NCI-H2196 (cell line): Measurements from ENCODE around the gene FGD4.

Experiments
- DNase-seq: peaks from one replicate; lab custom pipeline; 2025; ENCODE audit not compliant: unreplicated experiment; lab: John Stamatoyannopoulos, UW

The FGD4 gene

GRCh38 chr12:32402946-32403345 is 3.6 kb downstream of the FGD4 start:
- no peak for DNase-seq

GRCh38 chr12:32407795-32408194 is 8.4 kb downstream of the FGD4 start:
- no peak for DNase-seq

- no peak for DNase-seq
These were observed 14.1 kb downstream of the FGD4 start for GRCh38 chr12:32413412-32413811.

- no peak for DNase-seq
These were observed 18.9 kb downstream of the FGD4 start for GRCh38 chr12:32418221-32418620.

- no peak for DNase-seq
These were observed 19.7 kb downstream of the FGD4 start for GRCh38 chr12:32418903-32419519.

- peak; percentile 14 for DNase-seq
These were observed 20.2 kb downstream of the FGD4 start for GRCh38 chr12:32419520-32419960.

- DNase-seq, result no peak
These were observed 21.0 kb downstream of the FGD4 start for GRCh38 chr12:32420356-32420755.

GRCh38 chr12:32423559-32423958 is 24.2 kb downstream of the FGD4 start:
- DNase-seq, result no peak

GRCh38 chr12:32431025-32431424 is 31.7 kb downstream of the FGD4 start:
- DNase-seq, result no peak

GRCh38 chr12:32435921-32436705 is 36.8 kb downstream of the FGD4 start:
- no peak for DNase-seq

GRCh38 chr12:32437095-32437515 is 37.7 kb downstream of the FGD4 start:
- no peak for DNase-seq

- no peak for DNase-seq
These were observed 40.9 kb downstream of the FGD4 start for GRCh38 chr12:32440120-32440865.

GRCh38 chr12:32443491-32443890 is 44.1 kb downstream of the FGD4 start:
- DNase-seq, result no peak

- DNase-seq, result peak; percentile 61
These were observed 45.5 kb downstream of the FGD4 start for GRCh38 chr12:32444895-32445294.

GRCh38 chr12:32445356-32445755 is 46.0 kb downstream of the FGD4 start:
- DNase-seq, result no peak

- DNase-seq, result no peak
These were observed 47.2 kb downstream of the FGD4 start for GRCh38 chr12:32446316-32447119.

- DNase-seq, result no peak
These were observed 49.2 kb downstream of the FGD4 start for GRCh38 chr12:32448586-32448985.

- no peak for DNase-seq
These were observed 51.0 kb downstream of the FGD4 start for GRCh38 chr12:32450363-32450762.

GRCh38 chr12:32450768-32451167 is 51.4 kb downstream of the FGD4 start:
- DNase-seq, result no peak

- DNase-seq, result no peak
These were observed 52.5 kb downstream of the FGD4 start for GRCh38 chr12:32451816-32452215.

- no peak for DNase-seq
These were observed 54.7 kb downstream of the FGD4 start for GRCh38 chr12:32454075-32454474.
